Adipocyte (in vitro differentiated cells): ENCODE data around the gene RBM34.
"Not testable (repeated sequence)": the region's sequence is repeated elsewhere in the genome, so short reads cannot be mapped to it uniquely, and the experiment has no call there.

ENCODE experiments used
- DNase-seq: peaks from one replicate; pipeline ENCODE4 v3.0.0-alpha.2; 2015; ENCODE audit warnings: low read depth
- H3K27me3 ChIP-seq: replicated peaks from 2 replicates; pipeline ENCODE4 v1.7.0; 2013; ENCODE audit warnings: mild to moderate bottlenecking, low read length, moderate library complexity; ENCODE audit not compliant: control insufficient read depth, insufficient read depth
- H3K36me3 ChIP-seq: 2 replicates; pipeline ENCODE4 v1.7.0; 2013; ENCODE audit warnings: low read length, mild to moderate bottlenecking, moderate library complexity; ENCODE audit not compliant: control insufficient read depth, insufficient read depth, severe bottlenecking
- H3K4me1 ChIP-seq: 2 replicates; pipeline ENCODE4 v1.7.0; 2013; ENCODE audit warnings: mild to moderate bottlenecking, low read length, moderate library complexity; ENCODE audit not compliant: control insufficient read depth, insufficient read depth
- H3K4me3 ChIP-seq: 2 replicates; pipeline ENCODE4 v1.7.0; 2013; ENCODE audit warnings: mild to moderate bottlenecking, low read length, moderate library complexity
- H3K9ac ChIP-seq: 2 replicates; pipeline ENCODE4 v1.7.0; 2013; ENCODE audit warnings: mild to moderate bottlenecking, low read length, moderate library complexity
- H3K9me3 ChIP-seq: 2 replicates; pipeline ENCODE4 v1.7.0; 2013; ENCODE audit warnings: mild to moderate bottlenecking, low read length, moderate library complexity; ENCODE audit not compliant: control insufficient read depth

Gene RBM34

GRCh38 chr1:235090406-235091069 is 70.5 kb downstream of the RBM34 start:
- H3K9ac ChIP-seq = no peak overlapping the region
- H3K36me3 ChIP-seq = no peaks in the 10 kb centered on the region
- H3K4me1 ChIP-seq = peaks cover 15% of the 10 kb centered on the region
- H3K4me3 ChIP-seq = no peak overlapping the region
- H3K9me3 ChIP-seq = no peaks in the 10 kb centered on the region
- peak; percentile 22 for DNase-seq
- H3K27me3 ChIP-seq = no peaks in the 10 kb centered on the region

- Histone ChIP-seq H3K4me3 (no peak overlapping the region), H3K9me3 (no peaks in the 10 kb centered on the region), H3K4me1 (peaks cover 18% of the 10 kb centered on the region), H3K9ac (no peak overlapping the region), H3K27me3 (no peaks in the 10 kb centered on the region), H3K36me3 (no peaks in the 10 kb centered on the region)
- no peak for DNase-seq
These were observed 72.1 kb downstream of the RBM34 start for GRCh38 chr1:235088907-235089306.

GRCh38 chr1:235088430-235088829 is 72.6 kb downstream of the RBM34 start:
- Histone ChIP-seq H3K36me3 (no peaks in the 10 kb centered on the region), H3K9me3 (no peaks in the 10 kb centered on the region), H3K4me1 (peaks cover 17% of the 10 kb centered on the region), H3K9ac (no peak overlapping the region), H3K4me3 (no peak overlapping the region), H3K27me3 (no peaks in the 10 kb centered on the region)
- DNase-seq = no peak

GRCh38 chr1:235087906-235088305 is 73.1 kb downstream of the RBM34 start:
- no peaks in the 10 kb centered on the region for H3K9me3 ChIP-seq
- H3K4me1 ChIP-seq = peaks cover 17% of the 10 kb centered on the region
- no peaks in the 10 kb centered on the region for H3K36me3 ChIP-seq
- no peak overlapping the region for H3K4me3 ChIP-seq
- H3K9ac ChIP-seq = no peak overlapping the region
- H3K27me3 ChIP-seq = no peaks in the 10 kb centered on the region
- DNase-seq = no peak

- not testable (repeated sequence) for H3K27me3 ChIP-seq, H3K36me3 ChIP-seq, H3K9ac ChIP-seq, H3K4me3 ChIP-seq, H3K9me3 ChIP-seq, DNase-seq
- H3K4me1 ChIP-seq = peaks cover 17% of the 10 kb centered on the region
These were observed 75.5 kb downstream of the RBM34 start for GRCh38 chr1:235085411-235086117.
